ENCODE results near the gene ZC3H13.

DNA sequence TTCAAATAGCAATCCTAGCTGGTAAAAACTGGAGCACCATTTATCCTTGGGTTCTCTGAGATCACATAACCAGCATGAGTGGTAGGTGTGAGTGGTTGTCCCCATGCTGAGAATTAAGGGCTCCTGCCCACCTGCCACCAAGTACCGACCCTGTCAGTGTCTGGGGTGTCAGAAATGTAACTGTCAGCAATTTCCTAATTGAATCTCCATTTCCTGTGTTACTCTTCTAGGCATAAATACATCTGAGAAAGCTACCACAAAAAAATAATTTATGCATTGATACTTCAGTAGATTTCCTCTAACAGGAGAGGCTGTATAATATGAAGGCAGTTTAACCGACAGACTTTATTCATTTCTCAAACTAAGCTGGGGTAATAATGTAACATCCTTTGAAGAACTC lies 27.2 kb upstream of the ZC3H13 start:
- TF ChIP-seq, protein P1, sequence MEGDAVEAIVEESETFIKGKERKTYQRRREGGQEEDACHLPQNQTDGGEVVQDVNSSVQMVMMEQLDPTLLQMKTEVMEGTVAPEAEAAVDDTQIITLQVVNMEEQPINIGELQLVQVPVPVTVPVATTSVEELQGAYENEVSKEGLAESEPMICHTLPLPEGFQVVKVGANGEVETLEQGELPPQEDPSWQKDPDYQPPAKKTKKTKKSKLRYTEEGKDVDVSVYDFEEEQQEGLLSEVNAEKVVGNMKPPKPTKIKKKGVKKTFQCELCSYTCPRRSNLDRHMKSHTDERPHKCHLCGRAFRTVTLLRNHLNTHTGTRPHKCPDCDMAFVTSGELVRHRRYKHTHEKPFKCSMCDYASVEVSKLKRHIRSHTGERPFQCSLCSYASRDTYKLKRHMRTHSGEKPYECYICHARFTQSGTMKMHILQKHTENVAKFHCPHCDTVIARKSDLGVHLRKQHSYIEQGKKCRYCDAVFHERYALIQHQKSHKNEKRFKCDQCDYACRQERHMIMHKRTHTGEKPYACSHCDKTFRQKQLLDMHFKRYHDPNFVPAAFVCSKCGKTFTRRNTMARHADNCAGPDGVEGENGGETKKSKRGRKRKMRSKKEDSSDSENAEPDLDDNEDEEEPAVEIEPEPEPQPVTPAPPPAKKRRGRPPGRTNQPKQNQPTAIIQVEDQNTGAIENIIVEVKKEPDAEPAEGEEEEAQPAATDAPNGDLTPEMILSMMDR (IDR thresholded peaks at IDR 0.05), result no peak
- TF ChIP-seq POLR2AphosphoS5 (IDR thresholded peaks at IDR 0.05), result no peak
- no peak for TF ChIP-seq POLR2A (IDR thresholded peaks at IDR 0.05)

Measured in upper lobe of left lung (tissue), 4 donors.